ENCODE measurements around the gene GPR35.

Gene GPR35

GRCh38 chr2:240589375-240589774, 35.9 kb upstream of the GPR35 start:
- POLR2A ChIA-PET: interaction anchor here (1.0 kb wide), 1 partner anchor 29 kb away, joined by 5 read pairs; the partner anchor contains the start of gene DUSP28
- DNase-seq (ENCODE audit: extremely low spot score): no peak
- CTCF ChIA-PET: interaction anchor here (1.7 kb wide), 1 partner anchor 15 kb away, joined by 5 read pairs; no protein-coding TSS in a partner anchor

GRCh38 chr2:240589850-240590525, 35.3 kb upstream of the GPR35 start:
- TF ChIP-seq FOXM1 (IDR thresholded peaks at IDR 0.05; ENCODE audit: borderline replicate concordance) (no peak), HDGF (IDR thresholded peaks at IDR 0.05; ENCODE audit: borderline replicate concordance) (no peak), NFRKB (IDR thresholded peaks at IDR 0.05) (no peak), TARDBP (IDR thresholded peaks at IDR 0.05) (no peak), BHLHE40 (IDR thresholded peaks at IDR 0.05; ENCODE audit: borderline replicate concordance) (no peak), ZNF384 (IDR thresholded peaks at IDR 0.05) (no peak), FOXA1 (IDR thresholded peaks at IDR 0.05) (no peak), SUZ12 (IDR thresholded peaks at IDR 0.05) (no peak), CTBP1 (IDR thresholded peaks at IDR 0.05; ENCODE audit: borderline replicate concordance) (no peak), SP1 (IDR thresholded peaks at IDR 0.05) (no peak), FOXK2 (IDR thresholded peaks at IDR 0.05) (no peak), ARNT (IDR thresholded peaks at IDR 0.05) (no peak), ELF4 (IDR thresholded peaks at IDR 0.05) (no peak), L3MBTL2 (conservative IDR thresholded peaks at IDR 0.05) (no peak), PKNOX1 (IDR thresholded peaks at IDR 0.05) (no peak), LEF1 (IDR thresholded peaks at IDR 0.05; ENCODE audit: borderline replicate concordance) (no peak)
- no peak for DNase-seq (ENCODE audit: extremely low spot score)
- ChIA-PET POLR2A (no interaction called here), CTCF (interaction anchor here (1.7 kb wide), 1 partner anchor 14 kb away, joined by 5 read pairs; no protein-coding TSS in a partner anchor)

More at GRCh38 chr2:240589375-240589774, 35.9 kb upstream of the GPR35 start:
- TF ChIP-seq HDGF (IDR thresholded peaks at IDR 0.05; ENCODE audit: borderline replicate concordance) (no peak), ZNF384 (IDR thresholded peaks at IDR 0.05) (no peak), ARNT (IDR thresholded peaks at IDR 0.05) (no peak), NFRKB (IDR thresholded peaks at IDR 0.05) (no peak), BHLHE40 (IDR thresholded peaks at IDR 0.05; ENCODE audit: borderline replicate concordance) (no peak)

- POLR2A ChIA-PET: no interaction called here
- CTCF ChIA-PET: no interaction called here
- DNase-seq (ENCODE audit: extremely low spot score): no peak
- TF ChIP-seq HDGF (IDR thresholded peaks at IDR 0.05; ENCODE audit: borderline replicate concordance) (no peak), ELF4 (IDR thresholded peaks at IDR 0.05) (no peak), L3MBTL2 (conservative IDR thresholded peaks at IDR 0.05) (no peak), NFRKB (IDR thresholded peaks at IDR 0.05) (no peak)
Observed at GRCh38 chr2:240590681-240591111, 34.6 kb upstream of the GPR35 start.

GRCh38 chr2:240591226-240591625, 34.1 kb upstream of the GPR35 start:
- no peak for DNase-seq (ENCODE audit: extremely low spot score)
- no peak for TF ChIP-seq FOXM1 (IDR thresholded peaks at IDR 0.05; ENCODE audit: borderline replicate concordance)
- no peak for TF ChIP-seq ELF4 (IDR thresholded peaks at IDR 0.05)
- no peak for TF ChIP-seq NFRKB (IDR thresholded peaks at IDR 0.05)
- CTCF ChIA-PET: no interaction called here
- POLR2A ChIA-PET: no interaction called here

- POLR2A ChIA-PET: interaction anchor here (0.8 kb wide), 1 partner anchor 25 kb away, joined by 3 read pairs; no protein-coding TSS in a partner anchor
- TF ChIP-seq FOXM1 (IDR thresholded peaks at IDR 0.05; ENCODE audit: borderline replicate concordance) (no peak), ZNF384 (IDR thresholded peaks at IDR 0.05) (no peak), ELF4 (IDR thresholded peaks at IDR 0.05) (no peak), LEF1 (IDR thresholded peaks at IDR 0.05; ENCODE audit: borderline replicate concordance) (no peak), TARDBP (IDR thresholded peaks at IDR 0.05) (no peak), NFRKB (IDR thresholded peaks at IDR 0.05) (no peak), L3MBTL2 (conservative IDR thresholded peaks at IDR 0.05) (no peak), ARNT (IDR thresholded peaks at IDR 0.05) (no peak), BHLHE40 (IDR thresholded peaks at IDR 0.05; ENCODE audit: borderline replicate concordance) (no peak), PKNOX1 (IDR thresholded peaks at IDR 0.05) (no peak), SUZ12 (IDR thresholded peaks at IDR 0.05) (no peak), HDGF (IDR thresholded peaks at IDR 0.05; ENCODE audit: borderline replicate concordance) (no peak), CTBP1 (IDR thresholded peaks at IDR 0.05; ENCODE audit: borderline replicate concordance) (no peak), FOXA1 (IDR thresholded peaks at IDR 0.05) (no peak), SP1 (IDR thresholded peaks at IDR 0.05) (no peak), FOXK2 (IDR thresholded peaks at IDR 0.05) (no peak)
- no peak for DNase-seq (ENCODE audit: extremely low spot score)
- CTCF ChIA-PET: no interaction called here
Observed at GRCh38 chr2:240591784-240592183, 33.5 kb upstream of the GPR35 start.

- TF ChIP-seq ZNF384 (IDR thresholded peaks at IDR 0.05) (no peak), LEF1 (IDR thresholded peaks at IDR 0.05; ENCODE audit: borderline replicate concordance) (no peak), SUZ12 (IDR thresholded peaks at IDR 0.05) (no peak), PKNOX1 (IDR thresholded peaks at IDR 0.05) (no peak), HDGF (IDR thresholded peaks at IDR 0.05; ENCODE audit: borderline replicate concordance) (no peak), TARDBP (IDR thresholded peaks at IDR 0.05) (no peak), ARNT (IDR thresholded peaks at IDR 0.05) (no peak), FOXK2 (IDR thresholded peaks at IDR 0.05) (no peak), FOXA1 (IDR thresholded peaks at IDR 0.05) (no peak), BHLHE40 (IDR thresholded peaks at IDR 0.05; ENCODE audit: borderline replicate concordance) (no peak), SP1 (IDR thresholded peaks at IDR 0.05) (no peak), CTBP1 (IDR thresholded peaks at IDR 0.05; ENCODE audit: borderline replicate concordance) (no peak), L3MBTL2 (conservative IDR thresholded peaks at IDR 0.05) (no peak), ELF4 (IDR thresholded peaks at IDR 0.05) (no peak), NFRKB (IDR thresholded peaks at IDR 0.05) (no peak), FOXM1 (IDR thresholded peaks at IDR 0.05; ENCODE audit: borderline replicate concordance) (no peak)
- CTCF ChIA-PET: no interaction called here
- POLR2A ChIA-PET: no interaction called here
- no peak for DNase-seq (ENCODE audit: extremely low spot score)
Observed at GRCh38 chr2:240593026-240593702, 32.1 kb upstream of the GPR35 start.

Data from HEK293T (cell line).